Activated CD4-positive, CD25-positive, alpha-beta regulatory T cell treated with anti-CD3 and anti-CD28 coated beads, Interleukin-2, amount 50 U/mL, for 24 hours (primary cell): ENCODE results near the gene ZNF574.

Experiments
- ATAC-seq, 2 donors: fragments of 150-1000 bp; cut with Tn5 transposase; one replicate each; pipeline ENCODE4 v1.10.0; 2021; ENCODE audit warnings: mild to moderate bottlenecking in 1 of 2, moderate library complexity in 1 of 2

Gene ZNF574

DNA sequence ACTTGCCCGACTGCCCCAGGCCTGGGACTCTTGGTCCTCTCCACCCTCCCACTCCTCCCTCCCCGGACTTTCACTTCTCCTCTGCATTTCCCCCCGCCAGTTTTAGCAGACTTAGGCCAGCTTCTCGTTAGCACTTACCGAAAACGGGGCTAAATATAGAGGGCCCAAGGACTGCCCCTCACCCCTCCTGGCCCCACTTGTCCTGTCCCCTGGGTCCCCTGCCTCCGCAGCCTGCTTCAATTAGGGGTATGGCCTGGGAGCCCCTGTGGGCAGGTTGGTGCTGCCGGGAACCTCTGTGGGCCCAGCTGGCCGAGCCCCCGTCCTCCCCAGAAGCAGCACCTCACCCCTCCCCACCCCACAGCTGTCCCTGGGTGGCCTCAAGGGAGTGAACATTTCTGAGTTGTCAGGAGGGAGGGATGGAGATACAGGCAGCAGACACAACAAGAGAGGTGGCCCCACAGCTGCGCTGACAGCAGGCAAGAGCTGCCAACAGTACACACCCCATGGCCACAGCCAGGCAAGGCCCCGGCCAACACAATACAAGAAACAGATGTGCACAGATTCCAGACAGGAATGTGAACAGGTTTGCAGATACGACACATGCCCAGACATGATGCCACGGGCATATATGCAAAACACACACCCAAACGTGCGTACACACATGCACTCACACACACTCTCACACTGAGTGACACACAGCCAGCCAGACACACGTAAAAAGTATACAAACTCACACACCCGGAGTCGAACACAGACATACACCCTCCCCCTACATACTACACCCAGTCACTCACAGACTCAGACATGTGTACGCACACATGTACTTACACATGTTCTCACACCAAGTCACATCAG lies 53.7 kb downstream of the ZNF574 start:
- ATAC-seq = no peak

DNA sequence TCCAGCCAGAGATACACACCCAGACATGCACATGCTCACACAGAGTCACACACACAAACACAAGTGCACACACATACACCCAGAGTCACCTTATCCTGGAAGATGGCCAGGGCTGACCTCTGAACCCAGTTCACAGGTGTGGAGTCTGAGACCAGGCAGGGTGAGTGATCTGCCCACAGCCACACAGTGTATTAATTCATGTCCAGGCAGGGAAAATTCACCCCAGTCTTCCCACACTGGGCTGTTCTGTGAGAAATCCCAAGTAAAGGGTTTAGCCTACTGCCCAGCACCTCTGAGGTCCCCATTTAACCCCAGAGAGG lies 54.2 kb downstream of the ZNF574 start:
- no peak for ATAC-seq
